NCI-H748 treated with DMSO at 0.1 percent for 48 hours (cell line): ENCODE data around the gene CHCHD6.

ENCODE experiments used
- DNase-seq: peaks from one replicate; lab custom pipeline; 2025; lab: John Stamatoyannopoulos, UW

CHCHD6 gene

GRCh38 chr3:126704494-126705214 lies 614 bp downstream of the CHCHD6 start:
- no peak for DNase-seq

- no peak for DNase-seq
Observed at GRCh38 chr3:126706631-126707030, 2.6 kb downstream of the CHCHD6 start.

- DNase-seq: no peak
Observed at GRCh38 chr3:126711121-126711760, 7.2 kb downstream of the CHCHD6 start.

- no peak for DNase-seq
Observed at GRCh38 chr3:126713199-126713598, 9.2 kb downstream of the CHCHD6 start.

- no peak for DNase-seq
Observed at GRCh38 chr3:126714276-126714900, 10.3 kb downstream of the CHCHD6 start.

- DNase-seq: no peak
Observed at GRCh38 chr3:126714921-126715320, 10.9 kb downstream of the CHCHD6 start.

GRCh38 chr3:126715432-126715831 lies 11.4 kb downstream of the CHCHD6 start:
- DNase-seq: no peak

GRCh38 chr3:126716057-126716456 lies 12.0 kb downstream of the CHCHD6 start:
- DNase-seq: no peak

- no peak for DNase-seq
Observed at GRCh38 chr3:126718561-126719445, 14.8 kb downstream of the CHCHD6 start.

GRCh38 chr3:126720596-126720995 lies 16.6 kb downstream of the CHCHD6 start:
- no peak for DNase-seq

GRCh38 chr3:126721246-126721645 lies 17.2 kb downstream of the CHCHD6 start:
- DNase-seq: no peak

GRCh38 chr3:126723237-126723636 lies 19.2 kb downstream of the CHCHD6 start:
- DNase-seq: no peak

- DNase-seq: no peak
Observed at GRCh38 chr3:126723801-126724200, 19.8 kb downstream of the CHCHD6 start.

- no peak for DNase-seq
Observed at GRCh38 chr3:126728680-126729079, 24.6 kb downstream of the CHCHD6 start.

GRCh38 chr3:126730376-126730775 lies 26.3 kb downstream of the CHCHD6 start:
- DNase-seq: no peak

- no peak for DNase-seq
Observed at GRCh38 chr3:126731044-126731443, 27.0 kb downstream of the CHCHD6 start.

- DNase-seq: no peak
Observed at GRCh38 chr3:126732281-126733060, 28.4 kb downstream of the CHCHD6 start.

GRCh38 chr3:126733061-126733430 lies 29.0 kb downstream of the CHCHD6 start:
- no peak for DNase-seq

GRCh38 chr3:126734106-126734723 lies 30.2 kb downstream of the CHCHD6 start:
- DNase-seq: no peak

- no peak for DNase-seq
Observed at GRCh38 chr3:126737527-126737926, 33.5 kb downstream of the CHCHD6 start.

GRCh38 chr3:126742057-126742456 lies 38.0 kb downstream of the CHCHD6 start:
- DNase-seq: no peak
